Astrocyte (in vitro differentiated cells and primary cell): Measurements from ENCODE around the gene MKLN1. TPM values are rescaled to one million over a fixed set of nuclear protein-coding genes. Genes with fewer than 3 reads are reported as not detected.

Experiments used
- DNase-seq: peaks from one replicate; pipeline ENCODE4 v3.0.0-alpha.2; 2010; ENCODE audit warnings: low read depth
- FAIRE-seq: peaks from 2 replicates; lab custom pipeline; 2011; peaks lifted over from hg19 to GRCh38; lab: Jason Lieb, UNC
- H2AFZ ChIP-seq: 2 replicates; pipeline ENCODE4 v1.6.0; 2012; ENCODE audit warnings: low read depth, low read length, inconsistent platforms
- H3K27ac ChIP-seq: 2 replicates; pipeline ENCODE4 v1.5.1; 2011; ENCODE audit warnings: low read depth, low read length, inconsistent platforms
- H3K27me3 ChIP-seq: 2 replicates; pipeline ENCODE4 v1.6.0; 2011; ENCODE audit warnings: low read length, inconsistent platforms; ENCODE audit not compliant: insufficient read depth
- H3K36me3 ChIP-seq: 2 replicates; pipeline ENCODE4 v1.5.1; 2011; ENCODE audit warnings: low read length, inconsistent platforms; ENCODE audit not compliant: insufficient read depth
- H3K4me1 ChIP-seq: 2 replicates; pipeline ENCODE4 v1.5.1; 2011; ENCODE audit warnings: low read length, inconsistent platforms; ENCODE audit not compliant: insufficient read depth
- H3K4me2 ChIP-seq: 2 replicates; pipeline ENCODE4 v1.6.0; 2012; ENCODE audit warnings: low read length, inconsistent platforms
- H3K4me3 ChIP-seq: 2 replicates; pipeline ENCODE4 v1.5.1; 2011; ENCODE audit warnings: low read depth, mild to moderate bottlenecking, low read length, inconsistent platforms; ENCODE audit not compliant: insufficient read depth
- H3K79me2 ChIP-seq: 2 replicates; pipeline ENCODE4 v1.6.0; 2012; ENCODE audit warnings: mild to moderate bottlenecking, low read length, inconsistent platforms; ENCODE audit not compliant: insufficient read depth
- H3K9ac ChIP-seq: 2 replicates; pipeline ENCODE4 v1.6.0; 2012; ENCODE audit warnings: mild to moderate bottlenecking, low read length, inconsistent platforms
- H3K9me3 ChIP-seq: 2 replicates; pipeline ENCODE4 v1.5.1; 2012; ENCODE audit warnings: low read depth, mild to moderate bottlenecking, low read length, inconsistent platforms; ENCODE audit not compliant: insufficient read depth
- H4K20me1 ChIP-seq: 2 replicates; pipeline ENCODE4 v1.6.0; 2012; ENCODE audit warnings: low read length, inconsistent platforms; ENCODE audit not compliant: insufficient read depth
- H3K27ac Mint-ChIP-seq: one replicate; pipeline ENCODE4 v1.8.0; 2021; ENCODE audit warnings: mild to moderate bottlenecking, mixed read lengths; ENCODE audit not compliant: unreplicated experiment
- H3K27me3 Mint-ChIP-seq: one replicate; pipeline ENCODE4 v1.8.0; 2021; ENCODE audit warnings: low read depth, mixed read lengths; ENCODE audit not compliant: unreplicated experiment
- H3K36me3 Mint-ChIP-seq: one replicate; pipeline ENCODE4 v1.8.0; 2021; ENCODE audit warnings: low read depth, mixed read lengths; ENCODE audit not compliant: unreplicated experiment
- H3K4me1 Mint-ChIP-seq: one replicate; pipeline ENCODE4 v1.8.0; 2021; ENCODE audit warnings: low read depth, mixed read lengths; ENCODE audit not compliant: unreplicated experiment
- H3K4me3 Mint-ChIP-seq: one replicate; pipeline ENCODE4 v1.8.0; 2021; ENCODE audit warnings: mild to moderate bottlenecking, moderate library complexity, mixed read lengths; ENCODE audit not compliant: unreplicated experiment
- H3K9me3 Mint-ChIP-seq: one replicate; pipeline ENCODE4 v1.8.0; 2021; ENCODE audit warnings: mild to moderate bottlenecking, mixed read lengths; ENCODE audit not compliant: unreplicated experiment
- CTCF ChIP-seq: IDR thresholded peaks from 2 replicates; pipeline ENCODE4 v1.5.1; 2011; ENCODE audit warnings: low read depth, mild to moderate bottlenecking, inconsistent platforms, low read length, moderate library complexity; ENCODE audit not compliant: insufficient read depth
- EZH2 ChIP-seq: IDR thresholded peaks from 2 replicates; pipeline ENCODE4 v1.6.1; 2012; ENCODE audit warnings: mild to moderate bottlenecking, low read length, inconsistent platforms; ENCODE audit not compliant: insufficient read depth
- total RNA-seq: library from RNA; stranded (reverse); gene quantifications from 2 replicates; pipeline ENCODE4 v1.2.1, GENCODE V29; 2021

MKLN1 gene
- total RNA-seq, 1 donor from 2014 or later, result 48.0 TPM

GRCh38 chr7:131533566-131534561 is 206.2 kb downstream of the MKLN1 start:
- Mint-ChIP-seq H3K27me3 (peaks cover 4% of the 10 kb centered on the region), H3K4me3 (no peak overlapping the region), H3K4me1 (peaks cover 19% of the 10 kb centered on the region), H3K9me3 (no peaks in the 10 kb centered on the region), H3K36me3 (no peaks in the 10 kb centered on the region), H3K27ac (no peak overlapping the region)
- H3K4me2 ChIP-seq, result no peak overlapping the region
- H3K27ac ChIP-seq, result no peak overlapping the region
- no peak overlapping the region for H2AFZ ChIP-seq
- no peak overlapping the region for H3K9ac ChIP-seq
- H3K36me3 ChIP-seq, result no peaks in the 10 kb centered on the region
- no peaks in the 10 kb centered on the region for H3K9me3 ChIP-seq
- no peak for TF ChIP-seq CTCF
- no peak for TF ChIP-seq EZH2
- no peak overlapping the region for H3K4me3 ChIP-seq
- peaks cover 3% of the 10 kb centered on the region for H4K20me1 ChIP-seq
- H3K27me3 ChIP-seq, result no peaks in the 10 kb centered on the region
- FAIRE-seq (no peak), DNase-seq (no peak)
- peaks cover 8% of the 10 kb centered on the region for H3K79me2 ChIP-seq
- peaks cover 13% of the 10 kb centered on the region for H3K4me1 ChIP-seq

- no peak overlapping the region for H3K27ac Mint-ChIP-seq
Observed at GRCh38 chr7:131536361-131536849, 208.7 kb downstream of the MKLN1 start.

More at GRCh38 chr7:131536361-131536849, 208.7 kb downstream of the MKLN1 start:
- no peaks in the 10 kb centered on the region for H3K36me3 ChIP-seq
- TF ChIP-seq CTCF (no peak), EZH2 (no peak)
- Mint-ChIP-seq H3K36me3 (no peaks in the 10 kb centered on the region), H3K4me3 (no peak overlapping the region), H3K27me3 (peaks cover 4% of the 10 kb centered on the region), H3K4me1 (peaks cover 23% of the 10 kb centered on the region), H3K9me3 (no peaks in the 10 kb centered on the region)
- H3K4me1 ChIP-seq, result peaks cover 15% of the 10 kb centered on the region
- no peak overlapping the region for H3K4me2 ChIP-seq
- DNase-seq (no peak), FAIRE-seq (no peak)
- H3K79me2 ChIP-seq, result peaks cover 10% of the 10 kb centered on the region
- H2AFZ ChIP-seq, result no peak overlapping the region
- H4K20me1 ChIP-seq, result peaks cover 3% of the 10 kb centered on the region
- H3K9me3 ChIP-seq, result no peaks in the 10 kb centered on the region
- H3K27ac ChIP-seq, result no peak overlapping the region
- H3K27me3 ChIP-seq, result no peaks in the 10 kb centered on the region
- no peak overlapping the region for H3K4me3 ChIP-seq
- H3K9ac ChIP-seq, result no peak overlapping the region
